ENCODE results near the gene UBAC2. TPM values are rescaled to one million over a fixed set of nuclear protein-coding genes. Genes with fewer than 3 reads are reported as not detected.

Gene UBAC2
- total and polyA plus RNA-seq, 2 of the 4 experiments (the other 2 are of a cell fraction) = 20.8 to 36.3 TPM

- TF ChIP-seq NFE2L2 (IDR thresholded peaks at IDR 0.05; ENCODE audit: low read depth, low read length) (no peak), MAFK (IDR thresholded peaks at IDR 0.05; ENCODE audit: low read depth, low read length) (no peak), SMC3 (IDR thresholded peaks at IDR 0.05; ENCODE audit: low read depth, low read length) (no peak), RCOR1 (IDR thresholded peaks at IDR 0.05; ENCODE audit: insufficient replicate concordance, low read length) (no peak), RFX5 (IDR thresholded peaks at IDR 0.05; ENCODE audit: low read depth, low read length) (no peak), RAD21 (IDR thresholded peaks at IDR 0.05; ENCODE audit: low read length) (no peak)
- TF ChIP-seq, protein P1, sequence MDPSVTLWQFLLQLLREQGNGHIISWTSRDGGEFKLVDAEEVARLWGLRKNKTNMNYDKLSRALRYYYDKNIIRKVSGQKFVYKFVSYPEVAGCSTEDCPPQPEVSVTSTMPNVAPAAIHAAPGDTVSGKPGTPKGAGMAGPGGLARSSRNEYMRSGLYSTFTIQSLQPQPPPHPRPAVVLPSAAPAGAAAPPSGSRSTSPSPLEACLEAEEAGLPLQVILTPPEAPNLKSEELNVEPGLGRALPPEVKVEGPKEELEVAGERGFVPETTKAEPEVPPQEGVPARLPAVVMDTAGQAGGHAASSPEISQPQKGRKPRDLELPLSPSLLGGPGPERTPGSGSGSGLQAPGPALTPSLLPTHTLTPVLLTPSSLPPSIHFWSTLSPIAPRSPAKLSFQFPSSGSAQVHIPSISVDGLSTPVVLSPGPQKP (IDR thresholded peaks at IDR 0.05; ENCODE audit: borderline replicate concordance, low read depth, low read length) = no peak
- Histone ChIP-seq H2BK20ac (ENCODE audit: low read depth, low read length) (no peak overlapping the region), H2AK5ac (ENCODE audit: low read depth, low read length) (no peak overlapping the region), H3K9me3 (ENCODE audit: control insufficient read depth, insufficient read depth, low read length) (no peaks in the 10 kb centered on the region), H3K23ac (ENCODE audit: low read depth, low read length) (no peak overlapping the region), H4K8ac (ENCODE audit: low read depth in 2 of 2, low read length in 2 of 2) (no peak overlapping the region), H3K4me1 (ENCODE audit: control insufficient read depth, insufficient read depth, low read length) (no peaks in the 10 kb centered on the region), H3K14ac (replicated peaks; ENCODE audit: low read depth, low read length) (no peak overlapping the region), H2BK5ac (ENCODE audit: low read depth, low read length, poor library complexity, severe bottlenecking) (no peak overlapping the region), H2BK120ac (ENCODE audit: low read depth, low read length) (no peak overlapping the region), H2BK15ac (ENCODE audit: low read depth, low read length) (no peak overlapping the region), H3K27me3 (ENCODE audit: control insufficient read depth, insufficient read depth, low read length) (no peaks in the 10 kb centered on the region), H3K9ac (ENCODE audit: low read depth, low read length) (no peak overlapping the region), H2AFZ (replicated peaks; ENCODE audit: low read length, poor library complexity) (no peak overlapping the region), H3K18ac (ENCODE audit: low read depth, low read length) (no peak overlapping the region), H3K36me3 (ENCODE audit: control insufficient read depth, insufficient read depth, low read length) (peaks cover 6% of the 10 kb centered on the region; the same call in 1 of the 2 replicates), H3K4me3 (ENCODE audit: insufficient read depth, low read depth, low read length) (no peak overlapping the region), H3K4me2 (ENCODE audit: low read depth, low read length) (no peak overlapping the region), H4K20me1 (ENCODE audit: insufficient read depth, low read length) (no peaks in the 10 kb centered on the region), H3K9me1 (ENCODE audit: insufficient read depth, low read length) (no peaks in the 10 kb centered on the region; the same call in 1 of the 2 replicates), H3K4ac (ENCODE audit: low read depth, low read length) (no peak overlapping the region), H2AK9ac (replicated peaks; ENCODE audit: low read depth, low read length, poor library complexity) (no peak overlapping the region), H4K91ac (ENCODE audit: insufficient read depth, low read depth, low read length) (no peak overlapping the region), H3K56ac (ENCODE audit: extremely low read depth, insufficient read depth, low read length) (no peak overlapping the region), H4K5ac (ENCODE audit: low read depth, low read length) (no peak overlapping the region), H3K79me1 (ENCODE audit: low read depth in 1 of 2, low read length in 2 of 2) (no peaks in the 10 kb centered on the region; a peak in 1 of 4 replicates), H3K27ac (ENCODE audit: insufficient read depth, low read length) (no peak overlapping the region)
- dilution Hi-C loops (cut with HindIII; ENCODE audit: low sequenced_read_pairs, unreplicated experiment) = no loop called here
- BruUV-seq (replicated peaks) = no TSS peak
- no peak for DNase-seq
- WGBS, 2 experiments (ENCODE audit: extremely low coverage in 2 of 2, insufficient read length in 1 of 2) = 100% methylated on average over 4 of the region's 12 CpGs; no CpG with 5 or more reads in 1 of the 2 experiments
- in situ Hi-C loops (cut with MboI; ENCODE audit: low sequenced_read_pairs) = no loop called here
- intact Hi-C loops (cut with micrococcal nuclease) = no loop called here
- POLR2A ChIA-PET (ENCODE audit: unreplicated experiment) = no interaction called here
- CTCF ChIA-PET = interaction anchor here (0.7 kb wide), 1 partner anchor 18 kb away, joined by 4 read pairs; no protein-coding TSS in a partner anchor
- ATAC-seq (ENCODE audit: low read depth) = no peak
These were observed 174.5 kb downstream of the UBAC2 start for GRCh38 chr13:99374994-99375737.

All from IMR-90 (cell line).